CD4-positive, alpha-beta memory T cell (primary cell): ENCODE measurements around the gene ADSS1. TPM values are rescaled to one million over a fixed set of nuclear protein-coding genes. Genes with fewer than 3 reads are reported as not detected.

ENCODE experiments used
- CTCF ChIA-PET: fragments of 350-600 bp; sonication (Branson Sonifier 250); formaldehyde crosslinking; loops from one replicate; lab custom pipeline; 2021; ENCODE audit warnings: inconsistent platforms; ENCODE audit not compliant: partially characterized antibody; lab: Charles Lee
- POLR2A ChIA-PET: fragments of 350-600 bp; sonication (Branson Sonifier 250); formaldehyde crosslinking; loops from one replicate; lab custom pipeline; 2021; ENCODE audit not compliant: partially characterized antibody; lab: Charles Lee
- DNase-seq, 5 donors: peaks; one replicate each; pipeline versions ENCODE4 v3.0.0 to v3.0.0-alpha.2; 2020 to 2022; ENCODE audit warnings: mixed read lengths in 1 of 5
- H3K27ac ChIP-seq: one replicate; pipeline ENCODE4 v1.7.0; 2013; ENCODE audit warnings: low read depth, low read length
- H3K27me3 ChIP-seq: 2 replicates; pipeline ENCODE4 v1.7.0; 2013; ENCODE audit warnings: mild to moderate bottlenecking, low read length, moderate library complexity; ENCODE audit not compliant: insufficient read depth
- H3K36me3 ChIP-seq: 2 replicates; pipeline ENCODE4 v1.7.0; 2013; ENCODE audit warnings: mild to moderate bottlenecking, low read length, moderate library complexity; ENCODE audit not compliant: insufficient read depth
- H3K4me1 ChIP-seq: 2 replicates; pipeline ENCODE4 v1.7.0; 2013; ENCODE audit warnings: mild to moderate bottlenecking, low read length, moderate library complexity; ENCODE audit not compliant: insufficient read depth
- H3K4me3 ChIP-seq, 2 donors: one replicate each; pipeline ENCODE4 v1.7.0; 2013; ENCODE audit warnings: low read length in 2 of 2, mild to moderate bottlenecking in 1 of 2
- H3K9me3 ChIP-seq, 2 donors: one replicate each; pipeline ENCODE4 v1.7.0; 2013; ENCODE audit warnings: low read length in 2 of 2, control low read depth in 1 of 2; ENCODE audit not compliant: control insufficient read depth in 1 of 2
- H3K27ac Mint-ChIP-seq, 7 donors: one replicate each; pipeline ENCODE4 v1.8.0; 2020 to 2021; ENCODE audit warnings: mixed read lengths in 7 of 7, mild to moderate bottlenecking in 6 of 7, inconsistent platforms in 3 of 7, moderate library complexity in 3 of 7
- H3K27me3 Mint-ChIP-seq, 2 donors: one replicate each; pipeline ENCODE4 v1.8.0; 2020 to 2021; ENCODE audit warnings: mixed read lengths in 2 of 2
- H3K36me3 Mint-ChIP-seq, 2 donors: one replicate each; pipeline ENCODE4 v1.8.0; 2020 to 2021; ENCODE audit warnings: mixed read lengths in 2 of 2, inconsistent platforms in 1 of 2, mild to moderate bottlenecking in 1 of 2
- H3K4me1 Mint-ChIP-seq, 4 donors: one replicate each; pipeline ENCODE4 v1.8.0; 2020 to 2021; ENCODE audit warnings: mixed read lengths in 4 of 4, mild to moderate bottlenecking in 1 of 4
- H3K4me3 Mint-ChIP-seq, 8 donors: one replicate each; pipeline ENCODE4 v1.8.0; 2020 to 2021; ENCODE audit warnings: mixed read lengths in 8 of 8, mild to moderate bottlenecking in 7 of 8, moderate library complexity in 6 of 8, inconsistent platforms in 3 of 8
- H3K9me3 Mint-ChIP-seq, 8 donors: one replicate each; pipeline ENCODE4 v1.8.0; 2020 to 2021; ENCODE audit warnings: mixed read lengths in 8 of 8, mild to moderate bottlenecking in 5 of 8, inconsistent platforms in 3 of 8, moderate library complexity in 1 of 8
- intact Hi-C: fragments of 100-400 bp; cut with micrococcal nuclease; formaldehyde crosslinking; loops from one replicate; pipeline ENCODE4 v1.15.1; 2023
- polyA plus RNA-seq, 2 donors: library from polyadenylated mRNA; unstranded; fragments of 300-500 nt; fragmentation: Illumina TruSeq; gene quantifications; one replicate each; pipeline ENCODE4 v1.2.3, GENCODE V29; 2021
- total RNA-seq, 2 experiments: library from RNA; stranded (reverse); gene quantifications; one replicate each; pipeline ENCODE4 v1.2.3, GENCODE V29; 2021

ADSS1 gene
- total and polyA plus RNA-seq, 4 experiments from 2014 or later = 0.16 to 1.8 (median 1.5) TPM

GRCh38 chr14:104678346-104678745, 45.7 kb upstream of the ADSS1 start:
- ChIA-PET CTCF (interaction anchor here (1.4 to 3.4 kb wide), 2 partner anchors 12 to 13 kb away, joined by 4 to 22 read pairs; no protein-coding TSS in a partner anchor), POLR2A (interaction anchor here (1.2 to 4.9 kb wide), 8 partner anchors 10 to 288 kb away, joined by 3 to 56 read pairs (median 6); partner anchors contain the start of genes INF2, SIVA1 and ZBTB42)
- no peak for DNase-seq
- Mint-ChIP-seq H3K4me3 (peak overlapping the region in 7 of 8 donors; percentile 17 to 87 (median 78)), H3K27ac (peak overlapping the region in 1 of 7 donors; percentile 77), H3K4me1 (peaks cover 0 to 17% (median 4%) of the 10 kb centered on the region in 4 donors), H3K9me3 (no peaks in the 10 kb centered on the region), H3K27me3 (peaks cover 0 to 2% of the 10 kb centered on the region in 2 donors), H3K36me3 (no peaks in the 10 kb centered on the region)
- Histone ChIP-seq H3K36me3 (no peaks in the 10 kb centered on the region), H3K4me1 (peaks cover 16% of the 10 kb centered on the region), H3K27ac (peak overlapping the region; percentile 27), H3K4me3 (no peak overlapping the region), H3K27me3 (no peaks in the 10 kb centered on the region), H3K9me3 (no peaks in the 10 kb centered on the region)
- intact Hi-C loops = no loop called here

GRCh38 chr14:104678901-104679705, 44.9 kb upstream of the ADSS1 start:
- Histone ChIP-seq H3K36me3 (no peaks in the 10 kb centered on the region), H3K27me3 (no peaks in the 10 kb centered on the region), H3K27ac (no peak overlapping the region), H3K4me1 (peaks cover 16% of the 10 kb centered on the region), H3K4me3 (no peak overlapping the region), H3K9me3 (no peaks in the 10 kb centered on the region)
- no peaks in the 10 kb centered on the region for H3K36me3 Mint-ChIP-seq
- POLR2A ChIA-PET = interaction anchor here (2.4 to 4.9 kb wide), 3 partner anchors 10 to 16 kb away, joined by 21 to 56 read pairs (median 40); partner anchors contain the start of gene INF2
- H3K27ac Mint-ChIP-seq = no peak overlapping the region
- H3K4me1 Mint-ChIP-seq = peaks cover 0 to 22% (median 4%) of the 10 kb centered on the region in 4 donors
- CTCF ChIA-PET = interaction anchor here (1.1 kb wide), 1 partner anchor 13 kb away, joined by 4 read pairs; no protein-coding TSS in a partner anchor
- intact Hi-C loops = no loop called here
- peak overlapping the region in 1 of 8 donors; percentile 35 for H3K4me3 Mint-ChIP-seq
- DNase-seq = no peak
- peaks cover 0 to 2% of the 10 kb centered on the region in 2 donors for H3K27me3 Mint-ChIP-seq
- H3K9me3 Mint-ChIP-seq = no peaks in the 10 kb centered on the region

- ChIA-PET POLR2A (interaction anchor here (3.5 to 4.9 kb wide), 2 partner anchors 9 to 15 kb away, joined by 40 to 56 read pairs; partner anchors contain the start of gene INF2), CTCF (interaction anchor here (1.1 kb wide), 1 partner anchor 14 kb away, joined by 4 read pairs; no protein-coding TSS in a partner anchor)
- no peak overlapping the region for H3K4me3 ChIP-seq
- no peak for DNase-seq
- peaks cover 0 to 2% of the 10 kb centered on the region in 2 donors for H3K27me3 Mint-ChIP-seq
- no peaks in the 10 kb centered on the region for H3K27me3 ChIP-seq
- peaks cover 22% of the 10 kb centered on the region for H3K4me1 ChIP-seq
- peaks cover 8 to 27% (median 12%) of the 10 kb centered on the region in 4 donors for H3K4me1 Mint-ChIP-seq
- intact Hi-C loops = no loop called here
- H3K4me3 Mint-ChIP-seq = no peak overlapping the region
- no peaks in the 10 kb centered on the region for H3K36me3 ChIP-seq
- H3K27ac Mint-ChIP-seq = no peak overlapping the region
- no peaks in the 10 kb centered on the region for H3K9me3 ChIP-seq
- H3K36me3 Mint-ChIP-seq = no peaks in the 10 kb centered on the region
- H3K27ac ChIP-seq = no peak overlapping the region
- H3K9me3 Mint-ChIP-seq = no peaks in the 10 kb centered on the region
These were observed 43.8 kb upstream of the ADSS1 start for GRCh38 chr14:104680056-104680805.

- H3K27ac ChIP-seq = no peak overlapping the region
- no peak for DNase-seq
- no peaks in the 10 kb centered on the region for H3K27me3 ChIP-seq
- peaks cover 0 to 2% of the 10 kb centered on the region in 2 donors for H3K27me3 Mint-ChIP-seq
- peaks cover 9 to 27% (median 15%) of the 10 kb centered on the region in 4 donors for H3K4me1 Mint-ChIP-seq
- H3K36me3 Mint-ChIP-seq = no peaks in the 10 kb centered on the region
- no peak overlapping the region for H3K4me3 ChIP-seq
- no peaks in the 10 kb centered on the region for H3K9me3 Mint-ChIP-seq
- no peaks in the 10 kb centered on the region for H3K36me3 ChIP-seq
- peak overlapping the region in 2 of 8 donors; percentile 3 to 54 for H3K4me3 Mint-ChIP-seq
- H3K9me3 ChIP-seq = no peaks in the 10 kb centered on the region
- POLR2A ChIA-PET = interaction anchor here (4.9 kb wide), 1 partner anchor 14 kb away, joined by 40 read pairs; no protein-coding TSS in a partner anchor
- peaks cover 23% of the 10 kb centered on the region for H3K4me1 ChIP-seq
- no peak overlapping the region for H3K27ac Mint-ChIP-seq
- intact Hi-C loops = no loop called here
- CTCF ChIA-PET = interaction anchor here (0.7 kb wide), 1 partner anchor 16 kb away, joined by 3 read pairs; no protein-coding TSS in a partner anchor
These were observed 43.0 kb upstream of the ADSS1 start for GRCh38 chr14:104680806-104681688.

- CTCF ChIA-PET = interaction anchor here (2.7 kb wide), 1 partner anchor 16 kb away, joined by 7 read pairs; no protein-coding TSS in a partner anchor
- Histone ChIP-seq H3K27ac (no peak overlapping the region), H3K4me3 (no peak overlapping the region), H3K27me3 (no peaks in the 10 kb centered on the region), H3K9me3 (no peaks in the 10 kb centered on the region), H3K36me3 (no peaks in the 10 kb centered on the region), H3K4me1 (peaks cover 27% of the 10 kb centered on the region)
- intact Hi-C loops = no loop called here
- Mint-ChIP-seq H3K36me3 (no peaks in the 10 kb centered on the region), H3K9me3 (no peaks in the 10 kb centered on the region), H3K4me3 (no peak overlapping the region), H3K4me1 (peaks cover 10 to 31% (median 19%) of the 10 kb centered on the region in 4 donors), H3K27me3 (peaks cover 0 to 2% of the 10 kb centered on the region in 2 donors), H3K27ac (no peak overlapping the region)
- no peak for DNase-seq
- POLR2A ChIA-PET = no interaction called here
These were observed 42.3 kb upstream of the ADSS1 start for GRCh38 chr14:104681689-104682074.

- H3K4me3 ChIP-seq = no peak overlapping the region
- CTCF ChIA-PET = interaction anchor here (2.7 kb wide), 1 partner anchor 17 kb away, joined by 7 read pairs; no protein-coding TSS in a partner anchor
- Mint-ChIP-seq H3K4me1 (peaks cover 14 to 33% (median 24%) of the 10 kb centered on the region in 4 donors), H3K4me3 (no peak overlapping the region), H3K9me3 (no peaks in the 10 kb centered on the region), H3K36me3 (no peaks in the 10 kb centered on the region), H3K27me3 (peaks cover 0 to 2% of the 10 kb centered on the region in 2 donors), H3K27ac (no peak overlapping the region)
- H3K27ac ChIP-seq = no peak overlapping the region
- H3K4me1 ChIP-seq = peaks cover 29% of the 10 kb centered on the region
- POLR2A ChIA-PET = no interaction called here
- DNase-seq = no peak
- no peaks in the 10 kb centered on the region for H3K36me3 ChIP-seq
- H3K27me3 ChIP-seq = no peaks in the 10 kb centered on the region
- no peaks in the 10 kb centered on the region for H3K9me3 ChIP-seq
- intact Hi-C loops = no loop called here
These were observed 41.9 kb upstream of the ADSS1 start for GRCh38 chr14:104682107-104682593.
